Memory B cell (primary cell): Measurements from ENCODE around the gene CCDC197.

Source experiments
- ATAC-seq: fragments of 150-1000 bp; cut with Tn5 transposase; 2 replicates; pipeline ENCODE4 v1.10.0; 2021; ENCODE audit warnings: low read depth, mild to moderate bottlenecking, moderate library complexity
- DNase-seq, 2 donors: peaks; one replicate each; pipeline ENCODE4 v3.0.0; 2022; ENCODE audit warnings: low spot score in 2 of 2
- H3K27ac Mint-ChIP-seq: one replicate; pipeline ENCODE4 v1.8.0; 2022; ENCODE audit warnings: mild to moderate bottlenecking, moderate library complexity, mixed read lengths
- H3K27me3 Mint-ChIP-seq: one replicate; pipeline ENCODE4 v1.8.0; 2022; ENCODE audit warnings: mixed read lengths
- H3K36me3 Mint-ChIP-seq: one replicate; pipeline ENCODE4 v1.8.0; 2022; ENCODE audit warnings: mild to moderate bottlenecking, mixed read lengths
- H3K4me1 Mint-ChIP-seq: one replicate; pipeline ENCODE4 v1.8.0; 2022; ENCODE audit warnings: mixed read lengths
- H3K4me3 Mint-ChIP-seq: one replicate; pipeline ENCODE4 v1.8.0; 2022; ENCODE audit warnings: mild to moderate bottlenecking, moderate library complexity, mixed read lengths
- H3K9me3 Mint-ChIP-seq: one replicate; pipeline ENCODE4 v1.8.0; 2022; ENCODE audit warnings: mixed read lengths

Gene CCDC197

GRCh38 chr14:93978735-93979134 lies 18.4 kb upstream of the CCDC197 start:
- Mint-ChIP-seq H3K9me3 (peaks cover 5% of the 10 kb centered on the region), H3K27ac (no peak overlapping the region), H3K27me3 (peaks cover 26% of the 10 kb centered on the region), H3K4me1 (peaks cover 19% of the 10 kb centered on the region), H3K36me3 (peaks cover 4% of the 10 kb centered on the region), H3K4me3 (no peak overlapping the region)
- DNase-seq, result no peak
- ATAC-seq, result no peak

DNA sequence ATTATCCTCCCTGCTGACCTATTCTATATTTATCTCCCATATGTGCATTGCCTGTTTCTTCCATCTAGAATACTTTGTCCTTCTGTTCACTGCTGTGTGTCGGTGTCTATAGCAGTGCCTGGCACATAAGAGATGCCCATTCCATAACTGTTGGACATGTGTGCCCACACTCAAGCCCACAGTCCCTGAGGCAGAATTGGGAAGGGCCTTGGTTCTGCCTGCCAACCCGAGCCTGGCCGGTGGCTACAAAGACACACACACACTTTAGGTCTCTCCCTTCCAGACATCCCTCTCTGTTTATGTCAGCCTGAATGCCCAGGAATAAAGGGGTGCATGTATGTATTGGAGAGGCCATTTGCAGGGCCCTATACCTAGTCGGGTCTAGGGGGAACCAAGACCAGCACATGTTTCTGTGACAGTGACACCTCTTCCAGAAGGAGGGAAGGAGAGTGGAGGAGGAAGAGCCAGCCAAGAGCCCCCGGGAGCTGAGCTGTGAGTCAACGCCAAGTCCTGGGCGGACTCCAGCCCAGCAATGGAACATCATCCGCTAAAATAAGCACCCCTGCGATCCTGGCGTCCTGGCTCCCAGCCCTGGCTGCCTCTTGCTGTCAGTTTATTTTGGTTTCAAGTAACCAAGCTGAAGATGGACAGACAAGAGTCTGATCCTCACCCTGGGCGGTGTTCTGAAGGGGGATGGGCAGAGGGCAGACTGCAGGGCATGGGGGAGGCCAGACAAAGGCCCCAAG lies 16.5 kb upstream of the CCDC197 start:
- H3K4me1 Mint-ChIP-seq, result peaks cover 17% of the 10 kb centered on the region
- H3K27ac Mint-ChIP-seq, result no peak overlapping the region
- ATAC-seq (no peak), DNase-seq (no peak)
- H3K27me3 Mint-ChIP-seq, result peaks cover 28% of the 10 kb centered on the region
- peaks cover 4% of the 10 kb centered on the region for H3K36me3 Mint-ChIP-seq
- H3K4me3 Mint-ChIP-seq, result no peak overlapping the region
- peaks cover 5% of the 10 kb centered on the region for H3K9me3 Mint-ChIP-seq

- DNase-seq (no peak), ATAC-seq (no peak)
- peaks cover 10% of the 10 kb centered on the region for H3K4me1 Mint-ChIP-seq
- no peak overlapping the region for H3K4me3 Mint-ChIP-seq
- peaks cover 22% of the 10 kb centered on the region for H3K27me3 Mint-ChIP-seq
- no peak overlapping the region for H3K27ac Mint-ChIP-seq
- peaks cover 4% of the 10 kb centered on the region for H3K9me3 Mint-ChIP-seq
- peaks cover 3% of the 10 kb centered on the region for H3K36me3 Mint-ChIP-seq
Measured at GRCh38 chr14:93981316-93982229, 15.5 kb upstream of the CCDC197 start.

- Mint-ChIP-seq H3K36me3 (no peaks in the 10 kb centered on the region), H3K27me3 (peaks cover 18% of the 10 kb centered on the region), H3K4me3 (no peak overlapping the region), H3K4me1 (peaks cover 6% of the 10 kb centered on the region), H3K9me3 (peaks cover 1% of the 10 kb centered on the region), H3K27ac (no peak overlapping the region)
- ATAC-seq (no peak), DNase-seq (no peak)
Measured at GRCh38 chr14:93982230-93983007, 14.7 kb upstream of the CCDC197 start.

- Mint-ChIP-seq H3K27me3 (peaks cover 18% of the 10 kb centered on the region), H3K27ac (no peak overlapping the region), H3K36me3 (no peaks in the 10 kb centered on the region), H3K4me3 (no peak overlapping the region), H3K9me3 (no peaks in the 10 kb centered on the region), H3K4me1 (no peaks in the 10 kb centered on the region)
- no peak for ATAC-seq
- no peak for DNase-seq
Measured at GRCh38 chr14:93984070-93984469, 13.0 kb upstream of the CCDC197 start.

- Mint-ChIP-seq H3K36me3 (no peaks in the 10 kb centered on the region), H3K4me1 (peaks cover 3% of the 10 kb centered on the region), H3K4me3 (no peak overlapping the region), H3K9me3 (no peaks in the 10 kb centered on the region), H3K27ac (no peak overlapping the region), H3K27me3 (peaks cover 21% of the 10 kb centered on the region)
- ATAC-seq (no peak), DNase-seq (no peak)
Measured at GRCh38 chr14:93984987-93985410, 12.1 kb upstream of the CCDC197 start.

DNA sequence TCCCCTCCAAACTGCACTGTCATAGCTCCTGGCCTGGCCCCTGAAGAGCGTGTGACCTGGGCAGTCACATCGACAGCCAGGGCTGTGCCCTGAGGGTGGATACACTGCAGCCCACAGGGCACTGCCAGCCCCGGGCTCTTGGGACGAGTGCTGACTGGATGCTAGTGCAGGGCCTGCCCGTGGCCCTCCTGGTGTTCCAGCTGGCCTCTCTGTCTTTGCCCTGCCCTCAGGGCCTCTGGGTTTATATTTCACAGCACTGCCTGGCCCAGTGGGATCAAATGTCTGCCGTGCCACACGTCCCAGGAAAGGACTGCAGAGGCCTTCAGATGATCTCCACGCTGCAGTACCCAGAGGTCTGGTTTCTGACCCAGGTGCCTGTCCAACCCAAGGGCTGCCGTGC lies 10.1 kb upstream of the CCDC197 start:
- Mint-ChIP-seq H3K36me3 (no peaks in the 10 kb centered on the region), H3K27ac (no peak overlapping the region), H3K9me3 (no peaks in the 10 kb centered on the region), H3K4me1 (peaks cover 6% of the 10 kb centered on the region), H3K4me3 (no peak overlapping the region), H3K27me3 (peaks cover 18% of the 10 kb centered on the region)
- ATAC-seq (no peak), DNase-seq (no peak)

DNA sequence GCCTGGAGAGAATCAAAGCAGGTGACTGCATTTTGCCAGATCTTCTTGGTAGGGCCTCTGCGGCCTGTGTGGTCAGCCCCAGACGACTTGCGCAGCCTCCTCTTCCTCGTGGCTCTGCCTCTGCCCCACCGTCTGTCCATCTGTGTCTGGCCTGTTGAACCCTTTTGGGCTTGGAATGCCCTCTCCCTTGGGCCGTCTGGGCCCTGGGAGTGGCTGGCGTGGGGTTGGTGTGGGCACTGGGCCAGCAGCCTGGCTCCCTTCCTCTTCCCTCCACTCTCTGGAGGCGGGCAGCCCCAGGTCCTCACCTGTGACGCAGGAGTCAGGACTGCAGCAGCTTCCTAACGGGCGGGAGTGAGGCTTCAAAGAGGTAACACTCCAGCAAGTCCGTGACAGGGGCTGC lies 9.7 kb upstream of the CCDC197 start:
- Mint-ChIP-seq H3K27ac (no peak overlapping the region), H3K9me3 (no peaks in the 10 kb centered on the region), H3K4me3 (no peak overlapping the region), H3K27me3 (peaks cover 20% of the 10 kb centered on the region), H3K4me1 (peaks cover 6% of the 10 kb centered on the region), H3K36me3 (no peaks in the 10 kb centered on the region)
- ATAC-seq, result no peak
- no peak for DNase-seq

- Mint-ChIP-seq H3K4me1 (peaks cover 6% of the 10 kb centered on the region), H3K27ac (no peak overlapping the region), H3K27me3 (peaks cover 19% of the 10 kb centered on the region), H3K4me3 (no peak overlapping the region), H3K9me3 (no peaks in the 10 kb centered on the region), H3K36me3 (no peaks in the 10 kb centered on the region)
- no peak for ATAC-seq
- DNase-seq, result no peak
Measured at GRCh38 chr14:93987815-93988476, 9.2 kb upstream of the CCDC197 start.

DNA sequence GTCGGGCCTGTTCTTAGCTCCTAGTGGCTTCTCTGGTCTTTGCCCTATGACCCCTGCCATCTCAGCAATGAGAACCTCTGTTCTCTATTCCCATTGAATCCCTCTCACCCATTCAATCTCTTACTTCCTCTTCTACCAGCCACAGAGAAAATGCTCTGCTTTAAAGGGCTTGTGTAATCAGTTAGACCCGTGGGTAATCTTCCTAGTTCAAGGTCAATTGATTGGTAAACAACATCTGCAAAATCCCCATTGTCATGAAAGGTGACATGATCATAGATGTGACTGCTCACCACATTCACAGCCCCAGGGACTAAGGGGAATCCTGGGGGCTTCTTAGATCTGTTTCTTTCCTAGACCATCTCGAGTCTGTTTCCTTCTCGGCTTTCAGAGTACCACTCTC lies 7.2 kb upstream of the CCDC197 start:
- no peaks in the 10 kb centered on the region for H3K36me3 Mint-ChIP-seq
- H3K4me3 Mint-ChIP-seq, result no peak overlapping the region
- peaks cover 14% of the 10 kb centered on the region for H3K27me3 Mint-ChIP-seq
- H3K9me3 Mint-ChIP-seq, result no peaks in the 10 kb centered on the region
- H3K27ac Mint-ChIP-seq, result no peak overlapping the region
- DNase-seq, result no peak
- H3K4me1 Mint-ChIP-seq, result peaks cover 6% of the 10 kb centered on the region
- ATAC-seq, result peak; percentile 80

GRCh38 chr14:93991212-93991611 lies 5.9 kb upstream of the CCDC197 start:
- peaks cover 6% of the 10 kb centered on the region for H3K4me1 Mint-ChIP-seq
- H3K4me3 Mint-ChIP-seq, result no peak overlapping the region
- DNase-seq (no peak), ATAC-seq (no peak)
- peaks cover 16% of the 10 kb centered on the region for H3K27me3 Mint-ChIP-seq
- no peaks in the 10 kb centered on the region for H3K36me3 Mint-ChIP-seq
- H3K9me3 Mint-ChIP-seq, result no peaks in the 10 kb centered on the region
- no peak overlapping the region for H3K27ac Mint-ChIP-seq

GRCh38 chr14:93991649-93992048 lies 5.5 kb upstream of the CCDC197 start:
- Mint-ChIP-seq H3K36me3 (no peaks in the 10 kb centered on the region), H3K4me1 (peaks cover 6% of the 10 kb centered on the region), H3K4me3 (no peak overlapping the region), H3K27me3 (peaks cover 18% of the 10 kb centered on the region), H3K9me3 (no peaks in the 10 kb centered on the region), H3K27ac (no peak overlapping the region)
- ATAC-seq (no peak), DNase-seq (no peak)

DNA sequence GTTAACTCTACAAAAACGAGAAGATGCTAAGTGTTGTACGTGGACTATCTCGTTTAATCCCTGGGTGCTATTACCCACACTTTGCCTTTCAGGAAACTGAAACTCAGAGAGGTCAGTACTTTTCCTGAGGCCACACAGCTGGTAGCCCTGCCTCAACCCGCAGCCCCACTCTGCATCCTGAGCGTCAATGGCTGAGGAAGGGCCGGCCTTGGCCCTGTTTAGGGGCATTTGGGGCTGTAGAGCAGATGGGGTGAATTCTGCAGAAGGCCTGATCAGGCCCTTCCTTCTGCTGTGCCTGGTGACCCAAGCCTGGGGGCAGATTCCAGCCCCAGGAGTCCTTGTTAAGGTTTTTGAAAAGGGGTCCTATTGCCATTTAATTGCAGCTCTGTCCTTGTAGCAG lies 3.7 kb upstream of the CCDC197 start:
- Mint-ChIP-seq H3K27me3 (peaks cover 24% of the 10 kb centered on the region), H3K9me3 (no peaks in the 10 kb centered on the region), H3K4me3 (no peak overlapping the region), H3K4me1 (peaks cover 6% of the 10 kb centered on the region), H3K27ac (no peak overlapping the region), H3K36me3 (no peaks in the 10 kb centered on the region)
- ATAC-seq, result no peak
- DNase-seq, result no peak
